NCI-H1092 treated with DMSO at 0.1 percent for 48 hours (cell line): Measurements from ENCODE around the gene FLNB.

Experiments used
- DNase-seq: peaks from one replicate; lab custom pipeline; 2025; lab: John Stamatoyannopoulos, UW

Gene FLNB

GRCh38 chr3:58008141-58009025 lies at the start of gene FLNB:
TSS of gene FLNB (plus strand) at chr3:58008422. CDS start at chr3:58008565, 143 bp downstream.
- DNase-seq, result peak; percentile 49

- DNase-seq, result no peak
Observed at GRCh38 chr3:57958642-57959422, 49.4 kb upstream of the FLNB start.

GRCh38 chr3:57959423-57960173 lies 48.6 kb upstream of the FLNB start:
- no peak for DNase-seq

GRCh38 chr3:57960174-57960505 lies 48.1 kb upstream of the FLNB start:
- DNase-seq, result no peak

- DNase-seq, result no peak
Observed at GRCh38 chr3:57961177-57961827, 46.9 kb upstream of the FLNB start.

GRCh38 chr3:57961828-57962447 lies 46.3 kb upstream of the FLNB start:
- DNase-seq, result no peak

- DNase-seq, result no peak
Observed at GRCh38 chr3:57962448-57962834, 45.8 kb upstream of the FLNB start.

- no peak for DNase-seq
Observed at GRCh38 chr3:57963811-57964346, 44.3 kb upstream of the FLNB start.

- no peak for DNase-seq
Observed at GRCh38 chr3:57966829-57967228, 41.4 kb upstream of the FLNB start.

GRCh38 chr3:57967590-57967989 lies 40.6 kb upstream of the FLNB start:
- DNase-seq, result no peak

GRCh38 chr3:57968501-57968900 lies 39.7 kb upstream of the FLNB start:
- DNase-seq, result no peak

GRCh38 chr3:57971975-57972374 lies 36.2 kb upstream of the FLNB start:
- DNase-seq, result no peak

- no peak for DNase-seq
Observed at GRCh38 chr3:57972531-57973111, 35.6 kb upstream of the FLNB start.

- DNase-seq, result no peak
Observed at GRCh38 chr3:57973715-57974477, 34.3 kb upstream of the FLNB start.

- no peak for DNase-seq
Observed at GRCh38 chr3:57974796-57975388, 33.3 kb upstream of the FLNB start.

GRCh38 chr3:57977818-57978235 lies 30.4 kb upstream of the FLNB start:
- no peak for DNase-seq

- DNase-seq, result no peak
Observed at GRCh38 chr3:57978316-57978715, 29.9 kb upstream of the FLNB start.

- no peak for DNase-seq
Observed at GRCh38 chr3:57980416-57980815, 27.8 kb upstream of the FLNB start.

GRCh38 chr3:57981483-57982087 lies 26.6 kb upstream of the FLNB start:
- no peak for DNase-seq
